Motor neuron (in vitro differentiated cells): Measurements from ENCODE around the gene RSL24D1. TPM values are rescaled to one million over a fixed set of nuclear protein-coding genes. Genes with fewer than 3 reads are reported as not detected.
A peak's percentile ranks its signal among the peaks of the same experiment; 100 is the strongest.
"Not testable (repeated sequence)": the region's sequence is repeated elsewhere in the genome, so short reads cannot be mapped to it uniquely, and the experiment has no call there.

Source experiments
- ATAC-seq, 8 experiments: fragments of 200-7000 bp; cut with Tn5 transposase; replicated peaks in 6 of 8; 2 replicates each; pipeline ENCODE4 v1.8.0; 2021; ENCODE audit warnings: mild to moderate bottlenecking in 8 of 8, moderate library complexity in 8 of 8
- H3K27ac ChIP-seq, 2 donors: fragments of 250-450 bp; sonication (Bioruptor Pico); 2 replicates each; pipeline ENCODE4 v1.9.0; 2021; ENCODE audit warnings: antibody characterized with exemption in 2 of 2, mild to moderate bottlenecking in 2 of 2, moderate library complexity in 1 of 2
- H3K4me1 ChIP-seq, 2 donors: fragments of 250-450 bp; sonication (Bioruptor Pico); replicated peaks in 1 of 2; 2 replicates each; pipeline ENCODE4 v1.6.1; 2021; ENCODE audit warnings: antibody characterized with exemption in 2 of 2, mild to moderate bottlenecking in 2 of 2, moderate library complexity in 1 of 2
- H3K4me3 ChIP-seq, 5 donors: fragments of 250-450 bp; sonication (Bioruptor Pico); 2 replicates each; pipeline ENCODE4 v1.9.0; 2021; ENCODE audit warnings: antibody characterized with exemption in 5 of 5, mild to moderate bottlenecking in 5 of 5, moderate library complexity in 4 of 5
- WGBS, 10 experiments: fragments of 450-650 bp; shearing (Covaris generic); methylation state at CpG; one replicate each; pipeline ENCODE4 v1.0.0; 2022; 5-methylcytosine and 5-hydroxymethylcytosine counted together
- in situ Hi-C, 9 experiments: fragments of 400-800 bp; cut with MboI; loops; one replicate each; pipeline ENCODE4 v1.15.0; 2021; ENCODE audit warnings: low sequenced_read_pairs in 9 of 9, low pct_unique_long_range_greater_than_20kb in 2 of 9; ENCODE audit not compliant: unreplicated experiment in 9 of 9
- total RNA-seq, 8 experiments: library from RNA; unstranded; fragments of 300-600 nt; gene quantifications; 2 replicates each; pipeline versions ENCODE4 v1.2.3 to v1.2.4, GENCODE V29; 2022

RSL24D1 gene
- total RNA-seq, 8 experiments from 2014 or later = 90.5 to 172 (median 132) TPM

GRCh38 chr15:55195996-55196395, 745 bp downstream of the RSL24D1 start:
- Histone ChIP-seq H3K27ac (peak overlapping the region; percentile 95), H3K4me1 (peaks cover 14 to 24% of the 10 kb centered on the region in 2 donors), H3K4me3 (peak overlapping the region; percentile 72 to 90 (median 84))
- WGBS, 10 experiments = 0 to 9% (median 1%) methylated on average over 4 to 9 of the region's 9 CpGs
- no peak for ATAC-seq
- in situ Hi-C loops = no loop called here

GRCh38 chr15:55194256-55194655, 2.5 kb downstream of the RSL24D1 start:
- Histone ChIP-seq H3K4me1 (peaks cover 14 to 24% of the 10 kb centered on the region in 2 donors), H3K4me3 (peak overlapping the region in 2 of 5 donors; percentile 72 to 85), H3K27ac (no peak overlapping the region)
- ATAC-seq = no peak
- in situ Hi-C loops = no loop called here

GRCh38 chr15:55186331-55186730, 10.4 kb downstream of the RSL24D1 start:
- Histone ChIP-seq H3K4me3 (no peak overlapping the region), H3K4me1 (peaks cover 0 to 2% of the 10 kb centered on the region in 2 donors), H3K27ac (no peak overlapping the region)
- in situ Hi-C loops = no loop called here
- no peak for ATAC-seq
- WGBS, 10 experiments = 33 to 100% (median 81%) methylated on average over 1 of the region's 1 CpG; no CpG with 5 or more reads in 2 of the 10 experiments

- WGBS, 10 experiments = 79 to 100% (median 95%) methylated on average over 1 to 2 of the region's 2 CpGs; no CpG with 5 or more reads in 2 of the 10 experiments
- Histone ChIP-seq H3K4me3 (no peak overlapping the region), H3K27ac (no peak overlapping the region), H3K4me1 (peaks cover 0 to 2% of the 10 kb centered on the region in 2 donors)
- in situ Hi-C loops = no loop called here
- no peak for ATAC-seq
Observed at GRCh38 chr15:55183679-55184078, 13.1 kb downstream of the RSL24D1 start.

GRCh38 chr15:55179141-55179540, 17.6 kb downstream of the RSL24D1 start:
- H3K4me1 ChIP-seq = no peaks in the 10 kb centered on the region
- no peak overlapping the region for H3K27ac ChIP-seq
- no peak overlapping the region for H3K4me3 ChIP-seq
- no peak for ATAC-seq
- in situ Hi-C loops = no loop called here

- H3K4me3 ChIP-seq = no peak overlapping the region
- no peak for ATAC-seq
- in situ Hi-C loops = loop anchor here in 1 of 9 experiments (25.0 kb wide), 1 partner anchor 1208 kb away; no protein-coding TSS in a partner anchor
- H3K4me1 ChIP-seq = no peaks in the 10 kb centered on the region
- H3K27ac ChIP-seq = no peak overlapping the region
- 71 to 95% (median 87%) methylated on average over 3 to 4 of the region's 4 CpGs; no CpG with 5 or more reads in 1 of the 10 experiments for WGBS, 10 experiments
Observed at GRCh38 chr15:55170361-55170760, 26.4 kb downstream of the RSL24D1 start.

- 49 to 78% (median 72%) methylated on average over 3 to 10 of the region's 11 CpGs; no CpG with 5 or more reads in 5 of the 10 experiments for WGBS, 10 experiments
- in situ Hi-C loops = loop anchor here in 1 of 9 experiments (25.0 kb wide), 1 partner anchor 1206 kb away; no protein-coding TSS in a partner anchor
- H3K4me1 ChIP-seq = no peaks in the 10 kb centered on the region
- H3K27ac ChIP-seq = no peak overlapping the region
- no peak overlapping the region for H3K4me3 ChIP-seq
- ATAC-seq = peak in 5 of 8 experiments; percentile 27 to 96 (median 88)
Observed at GRCh38 chr15:55168350-55168974, 28.3 kb downstream of the RSL24D1 start.

- Histone ChIP-seq H3K27ac (no peak overlapping the region), H3K4me3 (no peak overlapping the region), H3K4me1 (no peaks in the 10 kb centered on the region)
- ATAC-seq = no peak
- WGBS, 10 experiments = 35 to 88% (median 64%) methylated on average over 2 to 4 of the region's 4 CpGs; no CpG with 5 or more reads in 1 of the 10 experiments
- in situ Hi-C loops = loop anchor here in 1 of 9 experiments (25.0 kb wide), 1 partner anchor 1202 kb away; no protein-coding TSS in a partner anchor
Observed at GRCh38 chr15:55164284-55164683, 32.5 kb downstream of the RSL24D1 start.

GRCh38 chr15:55151631-55152030, 45.1 kb downstream of the RSL24D1 start:
- 0 to 54% (median 31%) methylated on average over 1 to 3 of the region's 3 CpGs; no CpG with 5 or more reads in 2 of the 10 experiments for WGBS, 10 experiments
- Histone ChIP-seq H3K4me3 (no peak overlapping the region), H3K4me1 (no peaks in the 10 kb centered on the region), H3K27ac (no peak overlapping the region)
- ATAC-seq = peak in 1 of 8 experiments; percentile 59
- in situ Hi-C loops = loop anchor here in 1 of 9 experiments (25.0 kb wide), 1 partner anchor 1189 kb away; no protein-coding TSS in a partner anchor

GRCh38 chr15:55143132-55143531, 53.6 kb downstream of the RSL24D1 start:
- H3K4me3 ChIP-seq, in situ Hi-C loops, H3K27ac ChIP-seq, H3K4me1 ChIP-seq, ATAC-seq: not testable (repeated sequence)
- 40 to 100% (median 87%) methylated on average over 1 to 3 of the region's 8 CpGs; no CpG with 5 or more reads in 5 of the 10 experiments for WGBS, 10 experiments

GRCh38 chr15:55133972-55134371, 62.8 kb downstream of the RSL24D1 start:
- 0 to 100% (median 73%) methylated on average over 1 to 2 of the region's 2 CpGs; no CpG with 5 or more reads in 4 of the 10 experiments for WGBS, 10 experiments
- no peak overlapping the region for H3K27ac ChIP-seq
- H3K4me1 ChIP-seq = no peaks in the 10 kb centered on the region
- H3K4me3 ChIP-seq = no peak overlapping the region
- in situ Hi-C loops = no loop called here
- no peak for ATAC-seq

GRCh38 chr15:55132672-55133071, 64.1 kb downstream of the RSL24D1 start:
- ATAC-seq = no peak
- in situ Hi-C loops = no loop called here
- 3 to 93% (median 62%) methylated on average over 1 to 2 of the region's 2 CpGs; no CpG with 5 or more reads in 1 of the 10 experiments for WGBS, 10 experiments
- Histone ChIP-seq H3K27ac (no peak overlapping the region), H3K4me1 (no peaks in the 10 kb centered on the region), H3K4me3 (no peak overlapping the region)
